ENCODE data around the gene NRDE2.

Gene NRDE2

GRCh38 chr14:90331497-90332270 lies at the start of gene NRDE2:
TSS of gene NRDE2 (minus strand) at chr14:90331941. CDS start at chr14:90331904, 37 bp downstream.
- peak; percentile 98 for DNase-seq

GRCh38 chr14:90381011-90381786 lies 49.5 kb upstream of the NRDE2 start:
- DNase-seq: no peak

GRCh38 chr14:90379106-90379505 lies 47.4 kb upstream of the NRDE2 start:
- no peak for DNase-seq

- DNase-seq: no peak
Observed at GRCh38 chr14:90378249-90378648, 46.5 kb upstream of the NRDE2 start.

- DNase-seq: no peak
Observed at GRCh38 chr14:90375934-90376333, 44.2 kb upstream of the NRDE2 start.

- DNase-seq: no peak
Observed at GRCh38 chr14:90374813-90375212, 43.1 kb upstream of the NRDE2 start.

- DNase-seq: no peak
Observed at GRCh38 chr14:90373887-90374286, 42.1 kb upstream of the NRDE2 start.

- no peak for DNase-seq
Observed at GRCh38 chr14:90368946-90369721, 37.4 kb upstream of the NRDE2 start.

- no peak for DNase-seq
Observed at GRCh38 chr14:90362558-90362896, 30.8 kb upstream of the NRDE2 start.

GRCh38 chr14:90361865-90362557 lies 30.3 kb upstream of the NRDE2 start:
- DNase-seq: no peak

- no peak for DNase-seq
Observed at GRCh38 chr14:90358359-90358758, 26.6 kb upstream of the NRDE2 start.

GRCh38 chr14:90356925-90357324 lies 25.2 kb upstream of the NRDE2 start:
- DNase-seq: no peak

GRCh38 chr14:90355540-90356518 lies 24.1 kb upstream of the NRDE2 start:
- no peak for DNase-seq

- DNase-seq: no peak
Observed at GRCh38 chr14:90354551-90355298, 23.0 kb upstream of the NRDE2 start.

GRCh38 chr14:90349739-90350138 lies 18.0 kb upstream of the NRDE2 start:
- no peak for DNase-seq

GRCh38 chr14:90348270-90348669 lies 16.5 kb upstream of the NRDE2 start:
- DNase-seq: no peak

- DNase-seq: no peak
Observed at GRCh38 chr14:90345239-90345557, 13.5 kb upstream of the NRDE2 start.

- DNase-seq: no peak
Observed at GRCh38 chr14:90344331-90345238, 12.8 kb upstream of the NRDE2 start.

- no peak for DNase-seq
Observed at GRCh38 chr14:90342327-90342726, 10.6 kb upstream of the NRDE2 start.

- no peak for DNase-seq
Observed at GRCh38 chr14:90341784-90342183, 10.0 kb upstream of the NRDE2 start.
